NCI-H1694 treated with DMSO at 0.1 percent for 48 hours (cell line): ENCODE measurements around the gene TRPM4.
"Not testable (repeated sequence)": the region's sequence is repeated elsewhere in the genome, so short reads cannot be mapped to it uniquely, and the experiment has no call there.

Experiments used
- DNase-seq: peaks from one replicate; lab custom pipeline; 2025; lab: John Stamatoyannopoulos, UW

TRPM4 gene

DNA sequence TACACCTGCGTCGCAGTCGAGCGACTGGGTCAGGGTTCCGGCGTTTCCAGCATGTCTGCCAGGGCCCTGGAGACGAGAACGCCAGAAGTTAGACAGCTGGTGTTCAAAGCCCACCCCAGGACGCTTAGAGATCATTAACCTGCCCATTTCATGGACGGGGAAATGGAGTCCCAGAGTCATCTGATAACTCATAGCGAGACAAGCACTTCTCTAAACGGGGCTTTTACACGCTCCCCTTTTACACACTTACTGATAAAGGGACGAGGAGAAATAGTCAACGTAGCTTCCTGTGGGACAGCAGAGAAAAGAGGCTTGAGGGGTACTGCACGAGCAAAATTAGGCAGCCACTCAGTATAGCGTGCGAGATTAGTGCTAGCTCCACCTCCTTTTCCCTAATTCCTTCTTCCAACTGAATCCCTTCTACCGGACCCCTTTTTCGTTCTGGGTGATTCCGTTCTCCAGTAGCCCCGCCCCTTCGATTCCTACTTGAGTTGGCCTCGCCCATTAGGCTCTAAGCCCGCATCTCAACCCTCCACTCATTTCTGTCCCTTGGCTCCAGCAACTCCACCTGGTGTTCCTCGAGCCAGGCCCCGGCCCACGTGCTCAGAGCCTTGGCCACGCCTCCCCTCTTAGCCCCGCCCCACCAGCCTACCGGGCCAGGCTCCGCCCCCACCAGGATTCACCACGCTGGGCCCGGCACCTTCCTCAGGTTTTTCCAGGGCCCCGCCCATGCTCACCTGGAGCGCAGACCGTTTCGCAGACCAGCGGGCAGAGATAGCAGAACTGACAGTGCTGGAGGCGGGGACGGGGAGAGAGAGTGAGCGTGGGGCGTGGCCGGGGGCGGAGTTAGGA lies 6.1 kb upstream of the TRPM4 start:
- no peak for DNase-seq

DNA sequence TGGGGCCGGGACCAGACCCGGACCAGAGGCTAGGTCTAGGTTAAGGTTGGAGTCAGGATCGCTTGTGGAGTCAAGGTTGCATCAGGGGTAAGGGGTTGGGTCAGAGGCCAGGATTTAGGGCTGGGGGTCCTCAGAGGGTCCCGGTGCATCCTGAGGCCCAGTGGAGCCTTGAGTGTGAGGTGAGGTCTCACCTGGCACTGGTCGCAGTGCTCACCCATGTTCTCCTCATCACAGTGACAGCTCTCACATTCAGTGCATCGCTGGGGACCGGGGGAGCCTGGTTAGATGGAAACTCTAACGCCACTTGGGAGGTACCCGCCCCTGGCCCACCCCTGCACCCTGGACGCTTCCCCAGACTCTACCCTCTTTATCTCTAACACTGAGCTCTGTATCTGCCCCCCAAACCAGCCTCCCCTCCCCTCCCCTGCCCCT lies 5.5 kb upstream of the TRPM4 start:
- DNase-seq: no peak

DNA sequence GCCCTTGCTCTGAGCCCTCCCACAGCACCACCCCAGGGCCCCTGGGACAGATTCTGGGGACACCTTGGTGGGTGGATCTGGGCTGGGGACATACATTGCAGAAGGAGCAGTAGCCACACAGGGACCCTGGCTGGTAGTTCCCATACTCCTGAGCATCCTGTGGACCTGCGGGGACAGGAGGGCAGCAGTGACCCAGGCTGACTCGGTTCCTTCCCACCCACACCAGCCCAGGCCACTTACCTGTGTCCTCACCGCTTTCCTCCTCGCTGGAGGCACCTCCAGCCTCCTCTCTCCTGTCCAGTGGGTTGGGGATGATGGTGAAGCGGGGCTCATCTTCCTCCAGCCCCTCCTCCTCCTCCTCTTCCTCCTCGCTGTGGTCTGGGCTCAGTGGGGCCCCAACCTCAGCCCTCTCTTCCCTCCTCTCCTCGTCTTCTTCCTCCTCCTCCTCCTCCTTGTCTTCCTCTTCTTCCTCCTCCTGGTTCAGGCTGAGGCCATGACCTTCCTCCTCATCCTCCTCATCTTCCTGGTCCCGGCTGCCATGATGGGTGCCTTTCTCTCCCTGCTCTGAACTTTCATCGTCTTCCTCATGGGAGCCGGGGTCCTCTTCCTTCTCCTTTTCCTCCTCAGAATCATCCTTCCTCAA lies 4.3 kb upstream of the TRPM4 start:
- DNase-seq: no peak

DNA sequence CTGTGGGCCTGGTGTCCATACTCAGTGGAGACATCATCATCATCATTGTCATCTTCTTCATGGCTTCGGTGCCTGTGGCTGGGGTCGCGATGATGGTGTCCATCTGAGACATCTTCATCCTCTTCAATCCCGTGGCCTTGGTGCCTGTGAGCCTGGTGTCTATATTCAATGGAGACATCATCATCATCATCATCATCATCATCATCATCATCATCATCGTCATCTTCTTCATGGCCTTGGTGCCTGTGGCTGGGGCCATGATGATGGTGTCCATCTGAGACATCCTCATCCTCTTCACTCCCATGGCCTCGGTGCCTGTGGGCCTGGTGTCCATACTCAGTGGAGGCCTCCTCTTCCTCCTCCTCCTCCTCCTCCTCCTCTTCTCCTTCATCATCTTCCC lies 3.3 kb upstream of the TRPM4 start:
- DNase-seq: no peak

DNA sequence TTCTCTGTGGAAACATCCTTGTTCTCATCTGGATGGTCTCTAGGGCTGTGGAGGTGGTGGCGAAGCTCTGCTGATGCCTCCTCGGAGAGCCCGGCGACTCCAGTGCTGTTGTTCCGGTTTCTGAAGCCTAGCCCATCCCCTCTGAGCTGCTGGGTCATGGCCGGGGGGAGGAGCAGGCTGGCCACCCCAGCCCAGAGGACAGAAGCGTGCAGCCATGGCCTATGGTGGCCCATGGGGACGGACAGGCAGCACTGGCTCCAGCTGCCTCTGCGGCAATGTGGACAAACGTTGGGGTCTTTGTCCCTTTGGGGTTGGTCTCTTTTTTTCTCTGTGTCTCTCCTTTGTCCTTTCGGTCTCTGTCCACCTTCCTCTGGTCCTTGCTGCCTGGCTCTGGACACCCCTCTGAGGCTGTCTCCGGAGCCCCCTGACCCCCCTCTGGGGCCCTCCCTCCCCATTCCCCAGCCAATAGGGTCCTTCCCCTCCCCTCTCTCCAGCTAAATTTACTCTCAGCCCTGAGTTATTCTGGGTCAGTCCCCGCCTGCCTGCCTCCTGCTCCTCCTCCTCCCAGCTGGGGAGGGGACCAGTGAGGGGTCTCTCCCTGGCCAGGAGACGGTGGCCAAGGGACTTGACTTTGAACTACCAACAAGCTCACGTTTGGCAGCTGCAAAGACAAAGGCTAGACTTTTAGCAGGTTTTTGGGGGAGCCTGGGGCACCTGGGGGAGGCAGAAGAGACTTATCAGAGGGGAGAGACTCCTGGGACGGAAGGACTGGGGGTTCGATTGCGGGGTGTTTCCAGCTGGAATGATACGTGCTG lies 2.4 kb upstream of the TRPM4 start, which contains the start of gene HRC:
TSS of gene HRC (minus strand) at position 392 of the 815 bp plus-strand sequence. CDS start at position 233, 159 bp downstream.
- no peak for DNase-seq

DNA sequence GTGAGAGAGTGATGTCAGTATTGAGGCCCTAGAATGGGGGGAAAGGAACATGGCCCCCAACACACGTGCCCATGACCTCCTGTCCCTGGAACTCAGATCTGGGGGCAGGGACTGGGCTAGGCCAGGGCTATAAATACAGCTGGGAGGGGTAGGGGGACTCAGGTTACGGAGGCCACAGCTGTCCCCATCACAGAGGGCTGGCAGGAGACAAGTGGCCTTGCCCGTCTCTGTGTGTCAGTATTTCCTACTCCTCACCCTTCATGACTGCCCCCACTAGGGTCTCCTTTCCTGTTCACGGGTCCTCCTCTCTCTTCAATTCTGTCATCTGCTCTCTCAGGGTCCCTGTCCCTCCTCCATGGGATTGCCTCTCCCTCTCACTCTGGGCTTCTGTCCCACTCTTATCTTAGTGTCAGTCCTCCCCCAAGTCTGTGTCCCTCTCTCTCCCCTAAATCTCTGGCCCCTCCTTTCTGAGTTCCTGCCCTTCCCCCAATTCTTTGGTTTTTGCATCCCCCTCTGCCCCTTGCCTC lies 1.7 kb upstream of the TRPM4 start:
- DNase-seq: no peak

DNA sequence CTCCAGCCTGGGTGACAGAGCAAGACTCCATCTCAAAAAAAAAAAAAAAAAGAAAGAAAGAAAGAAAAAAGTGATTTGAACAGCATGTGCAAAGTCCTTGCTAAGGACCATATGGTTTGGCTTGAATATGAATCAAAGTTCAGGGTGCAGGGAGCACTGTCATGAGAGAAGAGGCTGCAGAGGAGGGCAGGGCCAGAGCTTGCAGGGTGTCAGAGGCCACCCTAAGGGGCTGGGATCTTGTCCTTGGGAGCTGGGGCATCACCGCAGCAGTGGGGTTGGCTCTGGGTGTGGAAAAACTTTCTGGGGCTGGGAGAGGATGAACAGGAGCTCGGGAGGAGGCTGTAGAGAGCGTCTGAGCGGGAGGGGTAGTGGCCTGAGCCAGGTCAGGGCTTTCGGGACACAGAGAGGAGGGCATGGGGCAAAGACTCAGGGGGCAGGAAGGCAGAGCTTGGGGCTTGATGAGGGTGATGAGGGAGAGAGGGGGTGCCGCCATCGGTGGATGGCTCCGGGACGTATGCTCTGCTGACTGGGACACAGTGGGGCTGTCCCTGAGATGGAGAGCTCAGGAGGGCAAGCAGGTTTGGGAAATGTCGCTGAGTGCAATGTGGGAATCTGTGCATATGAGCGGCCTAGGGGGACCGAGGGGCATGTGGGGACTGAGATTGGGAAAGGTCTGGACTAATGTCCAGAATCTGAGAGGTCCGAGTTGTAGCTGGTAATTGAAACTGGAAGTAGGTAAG lies 3.0 kb downstream of the TRPM4 start:
- DNase-seq: no peak

DNA sequence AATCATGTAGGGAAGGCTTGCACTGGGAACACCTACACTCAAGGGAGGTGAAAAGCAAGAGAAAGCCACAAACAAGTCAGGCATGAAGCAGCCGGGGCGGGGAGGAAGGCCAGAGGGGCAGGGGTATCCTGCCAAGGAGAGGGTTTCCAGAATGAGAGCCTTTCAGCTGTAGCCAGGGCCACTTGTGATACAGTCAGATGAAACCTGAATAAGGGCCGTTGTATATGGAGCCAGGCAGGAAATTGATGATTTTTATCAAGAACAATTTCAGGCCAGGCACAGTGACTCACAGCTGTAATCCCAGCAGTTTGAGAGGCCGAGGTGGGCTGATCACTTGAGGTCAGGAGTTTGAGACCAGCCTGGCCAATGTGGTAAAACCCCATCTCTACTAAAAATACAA lies 4.4 kb downstream of the TRPM4 start:
- DNase-seq: no peak

DNA sequence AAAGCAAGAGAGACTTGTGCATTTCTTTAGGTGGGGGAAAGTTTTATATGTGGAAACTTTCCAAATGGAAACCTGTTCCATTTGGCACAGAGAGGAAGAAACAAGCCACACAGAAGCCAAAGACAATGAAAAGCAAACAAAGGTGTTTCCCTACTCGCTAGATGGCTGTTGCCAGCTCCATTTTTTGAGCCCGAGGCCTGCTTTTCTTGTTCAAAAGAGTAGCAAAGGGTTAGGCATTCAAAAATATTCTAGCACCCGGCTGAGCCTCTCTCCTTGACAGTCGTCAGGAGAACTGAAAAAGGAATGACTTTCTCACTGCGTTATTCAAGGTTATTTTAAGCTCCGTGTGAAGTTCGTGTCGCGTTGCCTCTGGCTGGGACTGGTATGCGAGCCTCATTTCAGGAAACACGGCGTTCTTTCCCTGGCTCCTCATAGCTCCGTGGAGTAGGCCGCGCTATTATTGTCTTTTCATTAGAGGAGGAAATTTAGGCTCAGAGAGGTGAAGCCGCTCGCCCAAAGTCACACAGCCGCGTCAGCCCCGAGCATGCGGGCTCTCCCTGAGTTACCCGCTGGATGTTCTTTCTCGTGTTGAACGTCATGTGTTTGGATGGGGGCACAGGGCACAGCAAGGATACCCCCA lies 7.6 kb downstream of the TRPM4 start:
- no peak for DNase-seq

DNA sequence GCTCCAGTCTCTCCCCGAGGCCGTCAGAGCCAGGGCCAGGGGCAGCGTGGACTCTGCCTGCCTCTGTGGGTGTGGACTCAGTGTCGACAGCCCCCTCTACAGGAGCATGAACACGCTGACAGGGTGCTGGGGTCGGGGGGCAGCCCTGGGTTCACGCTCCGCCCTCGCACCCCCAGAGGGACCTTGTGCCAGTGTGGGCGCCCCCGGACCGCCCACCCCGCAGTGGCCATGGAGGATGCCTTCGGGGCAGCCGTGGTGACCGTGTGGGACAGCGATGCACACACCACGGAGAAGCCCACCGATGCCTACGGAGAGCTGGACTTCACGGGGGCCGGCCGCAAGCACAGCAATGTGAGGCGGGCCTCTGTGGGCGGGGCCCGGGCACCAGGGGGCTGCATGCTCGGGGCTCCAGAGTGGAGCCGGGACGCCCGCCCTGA lies 8.3 kb downstream of the TRPM4 start:
- no peak for DNase-seq

DNA sequence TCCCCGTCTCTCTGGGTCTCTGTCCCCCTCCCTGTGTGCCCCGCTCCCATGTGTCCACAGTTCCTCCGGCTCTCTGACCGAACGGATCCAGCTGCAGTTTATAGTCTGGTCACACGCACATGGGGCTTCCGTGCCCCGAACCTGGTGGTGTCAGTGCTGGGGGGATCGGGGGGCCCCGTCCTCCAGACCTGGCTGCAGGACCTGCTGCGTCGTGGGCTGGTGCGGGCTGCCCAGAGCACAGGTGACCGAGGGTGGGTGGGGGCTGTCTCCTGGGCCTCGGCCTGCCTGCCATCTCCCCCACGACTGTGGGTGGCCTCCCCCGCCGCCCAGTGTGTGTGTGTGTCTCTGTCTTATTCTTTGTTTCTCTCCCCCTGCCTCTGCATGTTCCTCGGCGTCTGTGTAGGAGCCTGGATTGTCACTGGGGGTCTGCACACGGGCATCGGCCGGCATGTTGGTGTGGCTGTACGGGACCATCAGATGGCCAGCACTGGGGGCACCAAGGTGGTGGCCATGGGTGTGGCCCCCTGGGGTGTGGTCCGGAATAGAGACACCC lies 10.3 kb downstream of the TRPM4 start:
- no peak for DNase-seq

DNA sequence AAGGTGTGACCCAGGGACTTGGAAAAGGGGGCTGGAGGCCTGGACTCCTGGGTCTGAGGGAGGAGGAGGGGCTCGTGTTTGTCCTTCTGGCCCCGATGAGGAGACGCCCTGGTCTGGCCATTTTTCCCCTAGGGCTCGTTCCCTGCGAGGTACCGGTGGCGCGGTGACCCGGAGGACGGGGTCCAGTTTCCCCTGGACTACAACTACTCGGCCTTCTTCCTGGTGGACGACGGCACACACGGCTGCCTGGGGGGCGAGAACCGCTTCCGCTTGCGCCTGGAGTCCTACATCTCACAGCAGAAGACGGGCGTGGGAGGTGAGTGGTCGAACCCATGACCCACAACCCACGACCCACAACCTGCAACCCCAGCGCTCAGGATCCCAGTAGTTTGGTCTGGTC lies 10.8 kb downstream of the TRPM4 start:
- DNase-seq: no peak

DNA sequence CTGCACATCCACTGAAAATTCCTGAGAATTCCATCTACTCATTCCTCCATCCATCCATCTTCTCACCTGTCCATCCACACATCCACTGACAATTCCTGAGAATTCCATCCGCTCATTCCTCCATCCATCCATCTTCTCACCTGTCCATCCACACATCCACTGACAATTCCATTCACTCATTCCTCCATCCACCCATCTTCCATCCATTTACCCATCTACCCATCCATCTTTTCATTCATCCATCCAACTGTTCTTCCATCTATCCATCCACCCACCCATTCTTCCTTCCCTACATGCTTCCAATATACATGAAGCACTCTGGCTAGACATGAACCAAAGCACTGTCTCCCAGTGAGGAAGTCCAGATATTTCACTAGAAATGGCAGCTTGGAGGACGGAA lies 15.6 kb downstream of the TRPM4 start:
- no peak for DNase-seq

DNA sequence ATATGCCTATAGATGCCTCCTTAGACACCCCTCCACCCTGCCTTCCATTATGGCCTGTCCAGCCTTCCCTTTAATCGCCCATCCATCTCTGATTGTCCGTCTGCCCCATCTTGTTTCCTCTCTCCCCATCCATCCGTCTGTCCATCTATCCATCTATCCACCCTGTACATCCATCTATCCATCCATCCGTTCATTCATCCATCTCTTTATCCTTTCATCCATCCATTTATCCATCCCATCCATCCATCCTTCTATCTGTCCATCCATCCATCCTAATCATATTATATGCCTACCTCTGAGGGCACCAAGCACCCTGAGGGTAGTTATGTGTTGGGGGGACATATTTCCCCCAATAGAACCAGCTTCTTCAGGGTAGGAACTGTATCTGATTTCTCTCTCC lies 23.1 kb downstream of the TRPM4 start:
- no peak for DNase-seq

DNA sequence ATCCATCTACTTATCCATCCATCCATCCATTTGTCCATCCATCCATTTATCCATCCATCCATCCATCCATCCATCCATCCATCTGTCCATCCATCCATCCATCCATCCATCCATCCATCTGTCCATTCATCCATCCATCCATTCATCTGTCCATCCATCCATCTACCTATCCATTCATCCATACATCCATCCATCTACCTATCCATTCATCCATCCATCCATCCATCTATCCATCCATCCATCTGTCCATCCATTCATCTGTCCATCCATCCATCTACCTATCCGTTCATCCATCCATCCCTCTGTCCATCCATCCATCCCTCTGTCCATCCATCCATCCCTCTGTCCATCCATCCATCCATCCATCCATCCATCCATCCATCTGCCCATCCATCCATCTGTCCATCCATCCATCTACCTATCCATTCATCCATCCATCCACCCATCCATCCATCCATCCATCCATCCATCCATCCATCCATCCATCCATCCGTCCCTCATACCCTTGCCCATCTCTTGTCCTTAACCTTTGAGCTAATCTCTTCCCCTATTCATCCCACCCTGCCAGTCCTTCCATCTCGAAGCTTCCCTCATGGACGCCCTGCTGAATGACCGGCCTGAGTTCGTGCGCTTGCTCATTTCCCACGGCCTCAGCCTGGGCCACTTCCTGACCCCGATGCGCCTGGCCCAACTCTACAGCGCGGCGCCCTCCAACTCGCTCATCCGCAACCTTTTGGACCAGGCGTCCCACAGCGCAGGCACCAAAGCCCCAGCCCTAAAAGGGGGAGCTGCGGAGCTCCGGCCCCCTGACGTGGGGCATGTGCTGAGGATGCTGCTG lies 24.6 kb downstream of the TRPM4 start:
- not testable (repeated sequence) for DNase-seq

DNA sequence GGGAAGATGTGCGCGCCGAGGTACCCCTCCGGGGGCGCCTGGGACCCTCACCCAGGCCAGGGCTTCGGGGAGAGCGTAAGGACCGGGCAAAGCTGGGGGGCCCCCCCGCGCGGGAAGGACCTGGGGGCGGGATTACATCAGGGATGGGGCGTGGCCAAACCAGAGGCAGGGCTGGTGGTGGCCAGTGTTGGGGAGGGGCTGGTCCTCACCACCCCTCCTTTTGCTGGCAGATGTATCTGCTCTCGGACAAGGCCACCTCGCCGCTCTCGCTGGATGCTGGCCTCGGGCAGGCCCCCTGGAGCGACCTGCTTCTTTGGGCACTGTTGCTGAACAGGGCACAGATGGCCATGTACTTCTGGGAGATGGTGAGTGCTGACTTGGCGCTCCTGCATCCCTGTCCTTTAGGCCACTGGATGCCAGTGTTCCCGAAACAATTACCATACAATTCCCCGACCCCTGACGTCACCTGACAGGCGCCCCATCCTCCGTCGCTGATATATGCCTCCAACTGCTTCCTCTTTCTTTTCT lies 25.3 kb downstream of the TRPM4 start:
- no peak for DNase-seq

DNA sequence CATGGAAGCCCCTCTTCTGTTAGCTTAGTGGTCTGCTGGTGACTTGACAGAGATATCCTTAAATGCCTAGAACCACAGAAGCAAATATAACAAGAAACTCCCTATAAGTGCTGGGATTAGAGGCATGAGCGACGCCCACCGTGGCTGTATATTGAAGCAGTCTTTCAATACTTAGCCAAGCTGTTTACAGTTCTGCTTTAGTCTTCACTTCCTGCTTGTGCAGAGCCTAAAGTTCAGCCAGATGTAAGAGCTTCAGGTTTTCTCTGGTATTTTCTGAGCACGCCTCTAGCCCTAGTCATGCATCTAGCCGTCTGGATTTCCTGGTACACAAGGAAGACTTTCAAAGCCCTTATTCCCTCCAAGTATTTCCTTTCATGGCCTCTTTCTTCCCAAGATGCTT lies 28.5 kb downstream of the TRPM4 start:
- no peak for DNase-seq

DNA sequence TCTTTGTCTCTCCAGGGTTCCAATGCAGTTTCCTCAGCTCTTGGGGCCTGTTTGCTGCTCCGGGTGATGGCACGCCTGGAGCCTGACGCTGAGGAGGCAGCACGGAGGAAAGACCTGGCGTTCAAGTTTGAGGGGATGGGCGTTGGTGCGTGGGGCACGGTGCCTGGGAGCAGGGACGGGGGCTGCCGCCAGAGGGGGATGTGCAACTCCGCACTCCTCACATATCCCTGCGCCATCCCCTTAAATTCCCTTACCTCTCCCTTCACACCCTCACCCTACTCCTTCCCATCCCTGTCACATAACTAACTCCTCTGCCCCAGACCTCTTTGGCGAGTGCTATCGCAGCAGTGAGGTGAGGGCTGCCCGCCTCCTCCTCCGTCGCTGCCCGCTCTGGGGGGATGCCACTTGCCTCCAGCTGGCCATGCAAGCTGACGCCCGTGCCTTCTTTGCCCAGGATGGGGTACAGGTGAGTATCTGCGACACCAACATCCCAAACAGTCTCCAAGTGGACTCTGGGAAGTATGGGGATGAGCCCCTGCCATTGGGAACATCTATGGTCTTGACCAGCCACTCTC lies 31.1 kb downstream of the TRPM4 start:
- no peak for DNase-seq

DNA sequence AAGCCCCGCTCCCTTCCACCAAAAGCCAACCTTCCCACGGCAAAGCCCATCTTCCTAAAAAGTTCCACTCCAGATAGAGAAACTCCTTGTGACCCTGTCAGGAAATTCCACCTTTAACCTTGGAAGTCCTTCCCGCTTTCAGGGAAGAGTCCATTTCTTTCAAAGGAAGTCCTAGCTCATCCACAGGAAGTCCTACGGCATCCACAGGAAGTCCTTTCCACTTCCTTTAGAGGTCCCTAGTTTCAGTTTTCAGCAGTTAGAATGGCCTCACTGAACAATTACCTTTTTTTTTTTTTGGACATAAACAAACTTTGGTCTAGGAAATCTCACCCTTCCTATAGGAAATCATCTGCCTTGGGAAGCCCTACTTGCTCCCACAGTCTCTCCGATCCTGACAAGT lies 31.7 kb downstream of the TRPM4 start:
- DNase-seq: no peak
